Hair follicular keratinocyte (primary cell): ENCODE data around the gene KCNA2. TPM values are rescaled to one million over a fixed set of nuclear protein-coding genes. Genes with fewer than 3 reads are reported as not detected.

Experiments used
- total RNA-seq: library from RNA; depleted of rRNA; stranded (reverse); fragments of >200 nt; gene quantifications from 2 replicates; pipeline ENCODE4 v1.2.3, GENCODE V29; 2015

KCNA2 gene
- not detected in 2 replicates for total RNA-seq

GRCh38 chr1:110605901-110606656 is at the start of gene KCNA2:
KCNA2 (minus strand) TSS chr1:110606358; CDS start chr1:110604782, 1,576 bp downstream.

Other genes with a start within 250 kb of the KCNA2 start
- 0.95 and 1.2 TPM in 2 replicates for gene SLC16A4, start 215.3 kb downstream of the KCNA2 start, total RNA-seq
- gene LAMTOR5, start 198.7 kb downstream of the KCNA2 start, total RNA-seq: 109 and 129 TPM in 2 replicates
- gene PROK1, start 155.2 kb downstream of the KCNA2 start, total RNA-seq: not detected in 2 replicates
- not detected in 2 replicates for gene KCNA10, start 87.2 kb downstream of the KCNA2 start, total RNA-seq
- gene KCNA3, start 68.6 kb upstream of the KCNA2 start, total RNA-seq: not detected in 2 replicates